ENCODE data around the gene PNPLA1.

GRCh38 chr6:36272234-36272633 is 2.4 kb downstream of the PNPLA1 start:
- TF ChIP-seq POLR2A (IDR thresholded peaks at IDR 0.05), result no peak
- no peak for TF ChIP-seq CTCF (IDR thresholded peaks at IDR 0.05)
- TF ChIP-seq POLR2AphosphoS5 (IDR thresholded peaks at IDR 0.05), result no peak
